H1 (cell line): ENCODE data around the gene EGR2. TPM values are rescaled to one million over a fixed set of nuclear protein-coding genes. Genes with fewer than 3 reads are reported as not detected.

Experiments used
- CTCF ChIA-PET: fragments of 300-600 bp; sonication (Branson Sonifier 250); formaldehyde crosslinking; loops from one replicate; lab custom pipeline; 2021; ENCODE audit not compliant: partially characterized antibody; lab: Charles Lee
- POLR2A ChIA-PET: fragments of 300-600 bp; sonication (Branson Sonifier 250); formaldehyde crosslinking; loops from one replicate; lab custom pipeline; 2021; ENCODE audit warnings: inconsistent platforms; ENCODE audit not compliant: partially characterized antibody; lab: Charles Lee
- DNase-seq, 2 experiments: peaks; one replicate each; pipeline versions ENCODE4 v3.0.0 to v3.0.0-alpha.2; 2010 to 2022; ENCODE audit warnings: low spot score in 2 of 2, low read depth in 1 of 2, mixed read lengths in 1 of 2
- FAIRE-seq: peaks from 2 replicates; lab custom pipeline; 2011; peaks lifted over from hg19 to GRCh38; lab: Jason Lieb, UNC
- H2AFZ ChIP-seq: 2 replicates; pipeline ENCODE4 v1.8.1; 2012; ENCODE audit warnings: low read length, inconsistent platforms
- H2AK5ac ChIP-seq: 2 replicates; pipeline ENCODE4 v1.6.1; 2013; ENCODE audit warnings: low read depth, low read length
- H2BK120ac ChIP-seq: replicated peaks from 2 replicates; pipeline ENCODE3; 2013; ENCODE audit warnings: low read depth, low read length, inconsistent platforms
- H2BK12ac ChIP-seq: 2 replicates; pipeline ENCODE4 v1.6.1; 2013; ENCODE audit warnings: low read depth, low read length
- H2BK15ac ChIP-seq: 2 replicates; pipeline ENCODE4 v1.6.1; 2013; ENCODE audit warnings: low read length
- H2BK20ac ChIP-seq: 2 replicates; pipeline ENCODE4 v1.6.1; 2013; ENCODE audit warnings: low read length
- H2BK5ac ChIP-seq: 2 replicates; pipeline ENCODE4 v1.6.1; 2013; ENCODE audit warnings: low read depth, low read length
- H3K14ac ChIP-seq: 2 replicates; pipeline ENCODE4 v1.6.1; 2013; ENCODE audit warnings: inconsistent platforms; ENCODE audit not compliant: insufficient read length
- H3K18ac ChIP-seq: 2 replicates; pipeline ENCODE4 v1.6.1; 2013; ENCODE audit warnings: low read length; ENCODE audit errors: extremely low read depth
- H3K23ac ChIP-seq: 2 replicates; pipeline ENCODE4 v1.6.1; 2013; ENCODE audit warnings: inconsistent platforms; ENCODE audit not compliant: insufficient read length
- H3K23me2 ChIP-seq: 2 replicates; pipeline ENCODE4 v1.6.1; 2013; ENCODE audit warnings: low read depth, low read length
- H3K27ac ChIP-seq: 2 replicates; pipeline ENCODE4 v1.6.1; 2011; ENCODE audit warnings: low read depth, low read length, inconsistent platforms
- H3K27me3 ChIP-seq, 4 experiments: replicated peaks in 1 of 4; 1 replicate in 1 of 4; 2 replicates in 3 of 4; pipeline versions ENCODE4 v1.6.1 to v1.8.1; 2011 to 2013; ENCODE audit warnings: low read length in 3 of 4, mild to moderate bottlenecking in 3 of 4, inconsistent platforms in 2 of 4, mixed read lengths in 2 of 4, moderate library complexity in 1 of 4; ENCODE audit not compliant: control insufficient read depth in 3 of 4, insufficient read depth in 3 of 4; ENCODE audit errors: extremely low read depth in 1 of 4
- H3K36me3 ChIP-seq, 4 experiments: 2 replicates each; pipeline versions ENCODE4 v1.6.1 to v1.8.1; 2011 to 2013; ENCODE audit warnings: mild to moderate bottlenecking in 4 of 4, low read length in 3 of 4, moderate library complexity in 2 of 4, control low read depth in 1 of 4, inconsistent platforms in 1 of 4; ENCODE audit not compliant: insufficient read depth in 4 of 4, control insufficient read depth in 2 of 4
- H3K4ac ChIP-seq: replicated peaks from 2 replicates; pipeline ENCODE3; 2013; ENCODE audit warnings: low read length, low read depth, mixed read lengths, inconsistent platforms; ENCODE audit not compliant: insufficient read length
- H3K4me1 ChIP-seq, 4 experiments: replicated peaks in 1 of 4; 1 replicate in 1 of 4; 2 replicates in 3 of 4; pipeline versions ENCODE4 v1.6.1 to v1.8.1; 2011 to 2013; ENCODE audit warnings: low read length in 3 of 4, inconsistent platforms in 2 of 4, mixed read lengths in 1 of 4; ENCODE audit not compliant: insufficient read depth in 4 of 4, control insufficient read depth in 3 of 4
- H3K4me2 ChIP-seq, 2 experiments: 2 replicates each; pipeline versions ENCODE4 v1.6.1 to v1.8.1; 2011 to 2013; ENCODE audit warnings: low read depth in 2 of 2, low read length in 2 of 2, control low read depth in 1 of 2, inconsistent platforms in 1 of 2, mild to moderate bottlenecking in 1 of 2; ENCODE audit not compliant: insufficient read depth in 1 of 2
- H3K4me3 ChIP-seq, 4 experiments: fragments of 200-600, 300-600 bp in 1 of 4; sonication (generic), shearing (Covaris generic), sonication (Bioruptor Twin) in 1 of 4; 2 replicates each; pipeline versions ENCODE4 v1.5.1 to v1.8.1; 2011 to 2016; ENCODE audit warnings: low read length in 4 of 4, low read depth in 3 of 4, control low read depth in 2 of 4, inconsistent platforms in 2 of 4, mild to moderate bottlenecking in 2 of 4, mixed read lengths in 1 of 4, moderate library complexity in 1 of 4; ENCODE audit not compliant: insufficient read depth in 2 of 4; ENCODE audit errors: extremely low read depth in 1 of 4
- H3K56ac ChIP-seq: replicated peaks from 2 replicates; pipeline ENCODE3; 2013; ENCODE audit warnings: low read depth, mild to moderate bottlenecking, mixed read lengths, low read length, inconsistent platforms; ENCODE audit not compliant: insufficient read length
- H3K79me1 ChIP-seq: 2 replicates; pipeline ENCODE4 v1.6.1; 2013; ENCODE audit warnings: low read depth, low read length, control low read depth
- H3K79me2 ChIP-seq, 2 experiments: 2 replicates each; pipeline versions ENCODE4 v1.6.1 to v1.8.1; 2012 to 2013; ENCODE audit warnings: low read length in 2 of 2, mild to moderate bottlenecking in 2 of 2, inconsistent platforms in 1 of 2; ENCODE audit not compliant: insufficient read depth in 2 of 2, control insufficient read depth in 1 of 2
- H3K9ac ChIP-seq, 4 experiments: replicated peaks in 1 of 4; 1 replicate in 1 of 4; 2 replicates in 3 of 4; pipeline versions ENCODE4 v1.6.1 to v1.8.1; 2011 to 2013; ENCODE audit warnings: low read depth in 3 of 4, low read length in 3 of 4, control low read depth in 2 of 4, mild to moderate bottlenecking in 2 of 4, moderate library complexity in 2 of 4, inconsistent platforms in 1 of 4; ENCODE audit errors: extremely low read depth in 1 of 4
- H3K9me3 ChIP-seq, 2 experiments: 2 replicates each; pipeline versions ENCODE4 v1.6.1 to v1.8.1; 2012 to 2013; ENCODE audit warnings: mild to moderate bottlenecking in 2 of 2, moderate library complexity in 2 of 2, control low read depth in 1 of 2, inconsistent platforms in 1 of 2, low read depth in 1 of 2, low read length in 1 of 2, mixed read lengths in 1 of 2; ENCODE audit not compliant: insufficient read depth in 2 of 2
- H4K20me1 ChIP-seq, 2 experiments: replicated peaks in 1 of 2; 2 replicates each; pipeline versions ENCODE3 to v1.8.1; 2011 to 2013; ENCODE audit warnings: inconsistent platforms in 2 of 2, low read length in 2 of 2, mild to moderate bottlenecking in 1 of 2; ENCODE audit not compliant: insufficient read depth in 2 of 2, control insufficient read depth in 1 of 2
- H4K5ac ChIP-seq: 2 replicates; pipeline ENCODE4 v1.6.1; 2013; ENCODE audit warnings: low read length, low read depth, mixed read lengths, inconsistent platforms; ENCODE audit not compliant: insufficient read length
- H4K8ac ChIP-seq: 2 replicates; pipeline ENCODE4 v1.8.0; 2013; ENCODE audit warnings: mild to moderate bottlenecking, moderate library complexity, low read length, inconsistent platforms; ENCODE audit not compliant: insufficient read depth; ENCODE audit errors: extremely low read depth
- H4K91ac ChIP-seq: replicated peaks from 2 replicates; pipeline ENCODE3; 2013; ENCODE audit warnings: low read length, mixed read lengths, inconsistent platforms; ENCODE audit not compliant: insufficient read length
- ASH2L ChIP-seq: fragments of 200-600, 300-600 bp; sonication (generic); IDR thresholded peaks from one replicate; pipeline ENCODE4 v1.7.1; 2017; ENCODE audit warnings: low read length
- ATF2 ChIP-seq: IDR thresholded peaks from 2 replicates; pipeline ENCODE4 v1.6.1; 2012; ENCODE audit warnings: low read length, inconsistent platforms
- BACH1 ChIP-seq: IDR thresholded peaks from 2 replicates; pipeline ENCODE4 v1.6.1; 2012; ENCODE audit warnings: low read length, improper control_type of control experiment
- BCL11A ChIP-seq, 2 experiments: IDR thresholded peaks; one replicate each; pipeline ENCODE4 v1.6.1; 2011; ENCODE audit warnings: low read depth in 2 of 2, low read length in 2 of 2, mild to moderate bottlenecking in 2 of 2
- CREB1 ChIP-seq: IDR thresholded peaks from 2 replicates; pipeline ENCODE4 v1.6.1; 2012; ENCODE audit warnings: inconsistent platforms
- EGR1 ChIP-seq: IDR thresholded peaks from 2 replicates; pipeline ENCODE4 v1.6.1; 2011; ENCODE audit warnings: low read depth, low read length, borderline replicate concordance
- FOSL1 ChIP-seq: IDR thresholded peaks from 2 replicates; pipeline ENCODE4 v1.6.1; 2011; ENCODE audit warnings: mild to moderate bottlenecking, low read depth, low read length, moderate library complexity; ENCODE audit not compliant: insufficient read depth
- POLR2AphosphoS5 ChIP-seq: IDR thresholded peaks from 2 replicates; pipeline ENCODE4 v1.6.1; 2011; ENCODE audit warnings: low read depth, low read length
- POU5F1 ChIP-seq: IDR thresholded peaks from 2 replicates; pipeline ENCODE4 v1.6.1; 2011; ENCODE audit warnings: low read depth, mild to moderate bottlenecking, low read length, moderate library complexity
- SIRT6 ChIP-seq: IDR thresholded peaks from one replicate; pipeline ENCODE4 v1.7.1; 2012; ENCODE audit warnings: low read length, inconsistent platforms
- SIX5 ChIP-seq: IDR thresholded peaks from 2 replicates; pipeline ENCODE4 v1.6.1; 2011; ENCODE audit warnings: mild to moderate bottlenecking, low read depth, low read length
- SRF ChIP-seq: IDR thresholded peaks from 2 replicates; pipeline ENCODE4 v1.6.1; 2011; ENCODE audit warnings: mild to moderate bottlenecking, low read depth, low read length, moderate library complexity
- TBP ChIP-seq: IDR thresholded peaks from 2 replicates; pipeline ENCODE4 v1.6.1; 2011; ENCODE audit warnings: low read depth, low read length, improper control_type of control experiment
- WGBS, 2 experiments: shearing (Covaris generic) in 1 of 2; methylation state at CpG; one replicate each; pipeline versions ENCODE4 v1.1.6 to v1.1.7; 2013 to 2015; ENCODE audit warnings: low lambda C conversion rate in 2 of 2, mixed read lengths in 2 of 2, inconsistent platforms in 1 of 2, low coverage in 1 of 2, missing lambda C conversion rate in 1 of 2; ENCODE audit not compliant: insufficient replicate concordance in 2 of 2, insufficient coverage in 1 of 2, insufficient read length in 1 of 2; ENCODE audit errors: extremely low coverage in 1 of 2, missing lambda C conversion rate in 1 of 2; 5-methylcytosine and 5-hydroxymethylcytosine counted together
- polyA plus RNA-seq, 7 experiments: library from polyadenylated mRNA; depleted of rRNA in 3 of 7; stranded (reverse) in 5 of 7; unstranded in 2 of 7; fragments of >200 nt in 5 of 7; fragments of 200-250 nt in 2 of 7; gene quantifications; 1 replicate in 5 of 7; 2 replicates in 1 of 7; 4 replicates in 1 of 7; pipeline versions ENCODE4 v1.2.1 to v1.2.3, GENCODE V29; 2011 to 2013; ENCODE audit warnings: missing spikeins in 2 of 7, mixed read lengths in 2 of 7
- total RNA-seq: library from RNA; stranded (reverse); fragmentation: NEBNext Ultra II Directional; extraction: Animal tissue kit (Norgen Biotek cat#: 25700); gene quantifications from 2 replicates; pipeline ENCODE4 v1.2.1, GENCODE V29; 2021

The EGR2 gene
- total and polyA plus RNA-seq, 2 of the 8 experiments (the other 6 are each of a cell fraction or from before 2014, with no cell fraction given): 1.3 to 2.1 TPM

DNA sequence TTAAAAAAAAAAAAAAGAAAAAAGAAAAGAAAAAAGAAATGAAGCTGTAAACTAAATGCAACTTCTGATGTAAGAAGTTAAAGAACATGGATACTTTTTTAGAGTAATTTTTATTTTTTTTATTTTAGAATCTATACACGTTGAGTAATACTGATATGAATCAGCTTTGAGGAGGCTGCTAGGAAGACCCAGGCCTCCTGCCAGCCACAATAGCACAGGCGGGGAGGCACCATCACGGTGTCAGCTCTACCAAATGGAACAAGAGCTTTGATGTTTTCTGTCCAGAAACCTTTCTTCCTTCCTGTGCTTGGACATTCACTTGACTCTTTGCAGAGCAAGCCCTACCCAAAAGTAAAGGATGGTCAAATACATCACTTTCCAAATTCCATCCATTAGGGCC, 45.3 kb upstream of the EGR2 start:
- no peak for FAIRE-seq
- POLR2A ChIA-PET: no interaction called here

More for the DNA sequence above, 45.3 kb upstream of the EGR2 start:
- H3K4me1 ChIP-seq: no peaks in the 10 kb centered on the region; a peak in 2 of 7 replicates
- 88% methylated on average over 3 of the region's 3 CpGs; no CpG with 5 or more reads in 1 of the 2 experiments for WGBS, 2 experiments
- no peaks in the 10 kb centered on the region for H3K79me1 ChIP-seq
- no peaks in the 10 kb centered on the region for H3K23me2 ChIP-seq
- no peaks in the 10 kb centered on the region for H3K79me2 ChIP-seq
- H2BK12ac ChIP-seq: no peak overlapping the region
- DNase-seq: no peak
- H3K23ac ChIP-seq: no peak overlapping the region
- H3K14ac ChIP-seq: no peak overlapping the region
- no peak overlapping the region for H4K91ac ChIP-seq
- H3K27me3 ChIP-seq: no peaks in the 10 kb centered on the region
- no peak for TF ChIP-seq TBP
- no peak for TF ChIP-seq ATF2
- TF ChIP-seq CREB1: no peak
- no peak for TF ChIP-seq POLR2AphosphoS5
- no peak for TF ChIP-seq POU5F1
- no peak for TF ChIP-seq BACH1
- no peak for TF ChIP-seq SRF
- TF ChIP-seq SIX5: no peak
- no peak for TF ChIP-seq SIRT6
- TF ChIP-seq BCL11A (IDR thresholded peaks at IDR 0.05; ENCODE audit: low read depth in 2 of 2, low read length in 2 of 2): no peak
- TF ChIP-seq ASH2L: no peak
- TF ChIP-seq EGR1: no peak
- no peak for TF ChIP-seq FOSL1
- TF ChIP-seq, all 59 proteins: peak for 0
- no peak overlapping the region for H3K4me2 ChIP-seq
- CTCF ChIA-PET: interaction anchor here (0.7 to 3.9 kb wide), 2 partner anchors 9 to 223 kb away, joined by 3 to 19 read pairs; no protein-coding TSS in a partner anchor
- H3K9me3 ChIP-seq: no peaks in the 10 kb centered on the region
- H2BK20ac ChIP-seq: no peak overlapping the region
- no peak overlapping the region for H3K4ac ChIP-seq
- H2AFZ ChIP-seq: no peak overlapping the region
- no peak overlapping the region for H3K56ac ChIP-seq
- no peak overlapping the region for H2BK15ac ChIP-seq
- H3K27ac ChIP-seq: no peak overlapping the region
- no peak overlapping the region for H4K5ac ChIP-seq
- no peaks in the 10 kb centered on the region for H3K36me3 ChIP-seq
- no peak overlapping the region for H2BK120ac ChIP-seq
- no peaks in the 10 kb centered on the region for H4K20me1 ChIP-seq
- H3K4me3 ChIP-seq: no peak overlapping the region
- H2AK5ac ChIP-seq: no peak overlapping the region
- no peak overlapping the region for H3K9ac ChIP-seq
- H4K8ac ChIP-seq: no peak overlapping the region
- H2BK5ac ChIP-seq: no peak overlapping the region
- H3K18ac ChIP-seq: no peak overlapping the region
